DMS 273 (cell line): ENCODE measurements around the gene CDRT4.
A peak's percentile ranks its signal among the peaks of the same experiment; 100 is the strongest.

Source experiments
- DNase-seq: peaks from one replicate; lab custom pipeline; 2025; ENCODE audit not compliant: unreplicated experiment; lab: John Stamatoyannopoulos, UW

Gene CDRT4

DNA sequence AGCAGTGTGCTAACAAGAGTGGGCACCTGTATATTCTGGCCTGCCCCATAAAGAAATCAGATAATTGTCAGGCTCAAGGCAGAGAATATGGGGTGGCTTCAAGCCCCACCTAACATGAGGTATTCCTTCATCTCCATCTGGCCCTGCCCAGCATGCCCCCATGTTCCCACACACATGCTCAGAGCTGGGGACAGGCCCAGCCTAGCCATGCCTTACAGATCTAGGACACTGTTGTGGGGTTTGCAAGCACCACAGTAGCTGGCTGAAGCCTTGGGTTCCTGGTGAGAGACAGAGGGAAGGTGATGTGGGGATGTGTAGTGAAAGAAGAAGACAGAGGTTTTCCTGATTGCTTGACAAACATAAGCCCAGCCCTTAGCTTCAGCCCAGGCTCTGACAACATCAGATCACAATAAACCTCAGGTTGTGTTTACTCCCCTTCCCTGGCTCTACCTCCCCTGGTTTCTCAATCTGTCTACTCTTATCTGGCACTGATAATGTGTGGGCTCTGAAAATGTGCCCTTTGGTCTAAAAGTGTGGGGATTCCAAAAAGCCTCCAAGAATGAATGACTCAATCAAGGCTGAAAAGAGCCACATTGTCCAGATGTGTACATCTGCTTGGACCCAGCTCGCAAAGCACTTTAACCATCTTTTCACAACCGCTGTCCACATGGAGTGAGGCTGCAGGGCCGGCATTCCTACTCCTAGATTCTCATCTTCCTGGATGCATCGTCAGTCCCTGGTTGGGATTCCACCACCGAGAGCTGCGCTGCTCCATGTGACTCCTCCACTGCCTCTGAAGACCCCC is 34.4 kb downstream of the CDRT4 start:
- DNase-seq, result no peak

- no peak for DNase-seq
Observed at GRCh38 chr17:15431766-15432165, 35.7 kb downstream of the CDRT4 start.

DNA sequence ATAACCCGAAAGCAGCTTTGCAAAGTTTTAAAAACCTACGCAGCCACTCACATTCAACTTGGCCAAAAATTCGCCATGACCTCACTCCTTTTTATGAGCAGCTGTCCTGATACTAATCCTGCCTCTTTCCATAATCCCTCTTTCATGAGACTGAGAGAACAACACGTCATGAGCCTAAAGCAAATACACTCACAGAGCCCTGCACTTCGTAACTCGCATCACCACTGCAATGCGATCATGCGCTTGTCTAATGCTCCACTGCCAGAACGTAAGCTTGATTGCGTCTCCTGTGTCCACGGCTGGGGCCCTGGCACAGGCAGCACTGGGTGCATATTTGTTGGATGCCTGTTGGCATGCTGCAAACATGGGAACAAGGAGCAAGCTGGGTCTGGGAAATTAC is 36.2 kb downstream of the CDRT4 start:
- DNase-seq, result no peak

- DNase-seq, result no peak
Observed at GRCh38 chr17:15424521-15424920, 42.9 kb downstream of the CDRT4 start.

DNA sequence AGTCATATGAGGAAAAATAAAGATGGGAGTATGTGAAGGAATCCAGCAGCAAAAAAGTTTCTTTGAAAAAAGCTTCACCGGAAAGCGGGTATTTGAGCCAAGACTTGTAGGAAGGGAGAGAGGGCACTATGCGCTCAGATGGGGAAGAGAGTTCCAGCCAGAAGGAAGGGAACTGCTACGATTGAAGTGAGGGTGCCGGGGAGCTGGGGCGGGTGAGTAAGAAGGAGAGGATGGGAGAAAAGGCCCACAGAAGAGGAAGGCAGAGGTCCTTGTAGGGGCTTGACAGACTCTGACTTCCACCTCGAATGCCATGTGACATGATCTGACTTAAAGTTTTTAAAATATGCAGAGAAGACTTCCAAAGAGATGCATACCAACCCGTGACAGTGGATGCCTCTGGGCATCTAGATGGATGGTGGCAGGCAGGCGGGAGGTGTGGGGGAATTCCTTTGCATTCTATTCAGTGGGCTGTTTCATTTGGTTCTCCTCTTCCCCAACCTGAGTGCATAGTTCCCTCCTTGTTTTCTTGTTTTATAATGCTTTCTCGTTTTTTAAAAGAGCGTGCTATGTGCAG is 44.9 kb downstream of the CDRT4 start:
- no peak for DNase-seq

DNA sequence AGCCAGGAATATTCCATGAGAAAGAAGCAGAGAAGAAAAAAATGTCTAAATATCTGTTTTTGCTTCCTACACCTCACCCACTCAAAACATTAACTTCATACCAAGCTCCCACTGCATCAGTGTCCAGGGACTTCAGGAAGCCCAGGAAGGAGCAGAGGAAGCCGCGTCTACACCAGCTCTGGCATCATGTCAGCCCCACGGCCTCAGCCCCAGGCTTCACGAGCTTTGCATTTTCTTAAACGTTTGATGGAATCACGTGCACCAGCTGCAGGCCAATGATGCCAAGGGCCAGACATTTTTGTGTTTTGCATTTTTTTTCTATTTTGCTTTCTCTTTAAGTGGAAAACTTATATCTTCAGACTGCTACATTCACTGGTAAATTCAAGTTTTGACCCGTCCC is 48.6 kb downstream of the CDRT4 start:
- no peak for DNase-seq

DNA sequence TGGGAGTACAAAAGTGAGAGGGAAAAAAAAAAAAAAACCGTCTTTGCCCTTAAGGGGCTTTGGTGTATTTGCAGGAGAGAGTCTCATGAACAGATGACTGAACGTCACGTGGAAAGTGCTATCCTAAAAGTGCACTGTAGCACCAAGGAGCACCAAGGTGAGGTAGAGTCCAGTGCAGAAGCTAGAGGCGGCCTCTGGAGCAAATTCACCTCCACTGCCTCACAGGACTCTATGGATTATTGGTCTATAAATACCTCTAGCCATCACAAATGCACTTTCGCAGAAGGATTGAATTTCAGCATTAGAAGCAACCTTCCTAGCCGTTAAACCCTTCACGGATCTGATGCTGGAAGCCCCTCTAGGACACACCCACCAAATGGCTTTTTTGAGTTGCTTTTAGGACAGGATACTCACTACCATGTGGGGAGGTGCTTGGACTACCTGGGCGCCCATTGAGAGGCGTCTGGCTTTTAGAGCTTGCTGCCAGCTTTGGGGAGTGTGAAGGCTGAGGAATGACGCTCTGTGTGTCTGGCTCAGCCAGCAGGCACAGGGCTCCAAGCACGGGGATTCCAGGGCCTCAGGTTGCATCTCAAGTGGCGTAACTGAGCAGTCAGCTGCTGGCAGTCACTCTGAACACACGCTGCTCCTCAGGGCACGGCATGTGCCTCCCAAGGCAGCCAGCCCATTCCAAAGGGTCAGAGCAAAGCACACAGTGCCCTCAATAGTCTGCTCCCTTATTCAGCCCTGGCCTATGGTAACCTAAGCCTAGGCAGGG is 52.7 kb downstream of the CDRT4 start:
- DNase-seq, result no peak

DNA sequence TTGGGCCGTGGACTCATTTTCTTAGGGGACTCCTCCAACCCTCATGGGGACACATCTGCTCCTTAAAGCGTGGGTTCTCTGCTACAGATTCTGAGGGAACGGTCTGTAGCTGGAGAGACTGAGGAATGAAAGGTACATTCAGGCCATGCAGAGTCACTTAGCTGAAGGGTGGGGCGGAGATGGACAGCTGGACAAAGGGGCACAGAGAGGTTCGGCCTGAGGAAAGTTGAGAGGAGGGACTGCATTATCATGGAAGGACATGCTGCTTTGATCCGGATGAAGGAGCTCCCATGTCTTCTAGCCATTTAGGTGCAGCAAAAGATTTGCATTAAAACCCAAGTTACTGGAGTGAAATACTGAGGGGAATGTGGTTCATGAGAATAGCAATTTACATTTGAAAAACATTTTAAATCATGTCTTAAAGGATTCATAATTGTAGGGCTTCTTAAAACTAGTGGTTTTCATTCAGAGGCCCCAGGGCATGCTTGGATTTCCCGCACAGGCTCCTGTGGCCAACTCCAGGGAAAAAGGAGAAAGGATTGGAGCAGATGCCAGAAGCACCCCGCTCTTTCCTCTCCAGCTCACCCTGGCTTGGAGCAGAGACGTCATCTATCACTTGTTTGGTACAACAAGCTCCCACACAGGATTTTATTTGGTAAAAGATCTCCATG is 54.2 kb downstream of the CDRT4 start:
- no peak for DNase-seq

GRCh38 chr17:15412606-15413005 is 54.8 kb downstream of the CDRT4 start:
- no peak for DNase-seq

DNA sequence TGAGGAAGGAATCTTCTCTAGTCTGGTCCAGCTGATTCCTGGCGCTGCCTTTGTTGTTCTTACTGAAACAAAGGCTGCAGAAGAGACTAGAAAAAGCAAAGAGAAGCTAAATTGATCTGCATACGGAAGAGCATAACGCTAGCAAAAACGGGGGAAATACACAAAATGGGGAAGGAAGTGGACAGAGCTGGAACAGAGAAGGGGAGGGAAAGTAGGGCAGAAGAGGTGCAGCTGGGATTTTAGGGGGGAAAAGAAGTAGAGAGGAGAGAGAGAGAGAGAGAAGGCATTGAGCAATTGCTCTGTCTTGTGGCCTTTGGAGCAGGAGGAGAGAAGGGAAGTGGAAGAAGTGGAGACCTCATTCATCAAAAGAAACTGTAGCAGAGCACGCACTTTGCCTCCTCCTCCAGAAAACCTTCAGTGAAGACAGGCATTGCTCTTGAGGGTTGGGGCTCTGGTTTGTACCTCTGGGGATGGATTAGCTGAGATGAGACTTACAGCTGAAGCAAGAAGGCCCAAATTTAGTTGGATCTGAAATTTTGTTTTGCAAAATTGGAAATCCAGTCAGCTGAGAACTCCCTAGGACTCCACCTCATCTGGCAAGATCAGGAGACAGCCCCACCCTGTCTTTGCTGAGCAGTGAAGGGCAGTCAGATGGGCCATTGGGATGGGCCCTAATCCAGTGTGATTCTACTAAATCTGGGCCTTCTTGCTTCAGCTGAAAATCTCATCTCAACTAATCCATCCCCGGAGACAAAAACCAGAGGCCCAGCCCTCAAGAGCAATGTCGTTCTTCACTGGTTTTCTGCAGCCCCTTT is 55.8 kb downstream of the CDRT4 start:
- no peak for DNase-seq

DNA sequence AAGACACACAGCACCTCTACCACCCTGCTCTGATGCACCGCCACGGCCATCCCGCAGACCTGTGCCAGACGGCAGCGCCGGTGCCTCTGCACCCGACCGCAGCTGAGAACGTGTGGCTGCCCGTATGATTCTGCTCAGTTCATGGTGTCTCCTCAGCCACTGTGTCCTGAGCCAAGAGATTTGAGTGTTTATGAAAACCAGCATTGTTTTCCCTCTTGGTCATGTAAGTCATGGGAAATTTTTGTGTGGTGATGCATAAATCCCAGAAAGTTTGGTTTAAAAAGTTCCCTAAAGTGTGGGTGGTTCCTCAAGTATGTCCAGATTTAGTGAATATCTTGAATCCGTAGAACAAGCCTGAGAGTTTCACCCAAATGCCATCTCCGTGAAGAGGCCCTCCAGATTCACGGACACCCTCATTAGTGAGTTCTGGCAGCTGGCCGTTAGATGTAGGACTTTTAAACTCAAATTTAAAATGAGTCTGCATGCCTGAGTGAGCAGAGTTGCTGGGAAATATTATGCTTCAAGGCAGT is 57.6 kb downstream of the CDRT4 start:
- no peak for DNase-seq

DNA sequence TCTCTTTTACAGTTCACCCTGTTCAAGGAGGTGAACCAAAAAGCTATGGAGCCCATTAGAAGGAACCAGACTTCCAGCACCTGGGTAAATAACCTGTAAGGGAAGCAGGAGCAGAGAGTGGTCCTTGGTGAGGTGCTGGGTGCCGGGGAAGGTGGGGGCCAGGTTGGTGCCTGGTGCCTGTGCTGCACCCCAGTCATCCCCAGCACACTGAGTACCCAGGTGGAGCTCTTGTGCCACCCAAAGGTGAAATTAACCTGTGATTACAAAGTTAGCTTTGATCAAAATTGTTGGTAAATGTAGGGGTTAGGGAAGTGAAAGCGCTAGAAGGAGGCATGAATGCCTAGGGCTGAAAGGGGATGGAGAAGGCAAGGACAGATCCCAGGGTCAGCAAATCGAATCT is 58.6 kb downstream of the CDRT4 start:
- DNase-seq, result no peak

- DNase-seq, result no peak
Observed at GRCh38 chr17:15406081-15406480, 61.3 kb downstream of the CDRT4 start.

GRCh38 chr17:15405058-15405415 is 62.4 kb downstream of the CDRT4 start:
- no peak for DNase-seq

DNA sequence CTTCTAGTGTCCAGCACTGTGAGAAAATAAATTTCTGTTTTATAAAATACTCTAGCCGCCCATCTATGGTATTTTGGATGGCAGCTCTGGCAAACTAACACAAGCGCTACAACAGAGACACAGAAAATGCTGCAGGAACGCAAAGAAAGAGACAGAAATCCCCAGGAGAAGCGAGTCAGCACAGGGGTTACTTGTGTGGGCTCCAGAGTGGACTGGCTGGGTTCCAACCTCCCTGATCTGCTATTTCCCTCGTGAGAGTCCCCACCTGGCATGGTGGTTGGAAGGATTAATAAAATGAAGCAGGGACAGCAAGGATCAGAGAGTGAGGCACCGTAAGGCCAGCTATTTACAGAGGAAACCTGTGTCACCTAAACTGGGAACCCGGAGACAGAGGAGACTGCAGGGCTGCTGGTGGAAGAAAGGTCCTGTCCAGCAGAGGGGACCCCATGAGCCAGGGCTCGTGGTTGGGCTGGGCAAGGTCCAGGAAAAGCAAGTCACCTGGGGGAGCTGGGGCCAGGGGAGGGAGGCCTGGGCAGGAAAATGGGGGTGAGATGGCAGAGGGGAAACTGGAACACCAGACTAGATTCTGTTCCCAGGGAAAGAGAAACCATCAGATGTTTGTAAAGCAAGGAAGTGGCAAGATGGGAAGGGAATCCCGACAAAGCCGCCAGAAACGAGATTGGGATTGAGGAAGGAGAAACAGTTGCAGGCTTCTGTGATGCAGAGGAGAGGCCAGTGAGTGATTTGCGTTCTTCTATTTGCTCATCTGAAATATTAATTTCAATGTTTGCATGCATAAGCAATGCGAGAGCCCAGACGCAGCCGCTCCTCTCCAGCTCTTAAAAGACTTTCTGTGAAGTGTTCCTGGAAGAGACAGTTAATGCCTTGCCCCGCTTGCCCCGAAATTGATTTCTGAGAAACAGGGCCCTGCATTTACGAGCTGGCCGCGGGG is 63.0 kb downstream of the CDRT4 start:
- DNase-seq, result no peak

DNA sequence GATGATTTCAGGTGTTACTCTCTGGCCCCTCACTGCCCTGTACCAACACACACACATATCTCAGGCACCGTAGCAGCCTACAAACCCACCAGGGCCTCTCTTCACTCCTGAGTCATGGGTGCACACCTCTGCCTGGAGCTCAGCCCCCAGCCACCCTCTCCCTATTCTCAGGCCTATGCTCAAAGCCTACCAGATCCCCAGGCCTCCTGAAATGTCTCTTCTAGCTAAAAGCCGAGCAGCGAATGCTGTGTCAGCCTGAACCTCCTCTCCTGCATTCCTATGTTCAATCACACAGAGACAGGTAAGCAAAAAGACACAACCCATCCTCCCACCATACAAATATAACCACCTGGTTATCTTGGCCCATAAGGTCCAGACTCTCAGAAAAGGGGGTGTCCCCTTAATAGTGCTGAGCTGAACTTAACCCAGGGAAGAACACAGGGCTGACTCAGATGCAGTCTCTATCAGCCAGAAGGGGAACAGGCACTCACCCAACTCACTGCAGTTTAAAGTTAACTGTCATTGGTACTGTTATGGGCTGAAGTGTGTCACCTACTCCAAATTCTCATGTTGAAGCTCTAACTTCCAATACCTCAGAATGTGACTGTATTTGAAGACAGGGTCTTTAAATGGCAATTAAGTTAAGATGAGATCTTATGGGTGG is 64.0 kb downstream of the CDRT4 start:
- no peak for DNase-seq

DNA sequence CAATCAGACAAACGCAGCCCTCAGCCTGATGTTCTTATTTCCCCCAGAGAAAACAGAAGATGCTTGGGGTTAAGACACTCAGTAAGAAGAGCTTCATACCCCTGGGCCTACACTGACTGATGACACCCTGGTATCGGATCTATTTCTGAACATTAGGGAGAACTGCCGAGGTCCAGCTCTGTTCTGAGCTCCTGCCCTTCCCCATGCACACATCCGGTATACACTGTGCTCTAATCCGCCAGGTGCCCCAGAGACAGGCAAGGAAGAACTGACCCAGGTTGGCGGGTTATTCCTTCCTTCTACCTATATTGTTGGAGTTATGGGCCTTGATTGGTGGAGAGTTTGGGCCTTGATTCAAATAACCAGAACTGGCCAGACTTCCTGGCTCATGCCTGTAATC is 68.0 kb downstream of the CDRT4 start:
- DNase-seq, result no peak

GRCh38 chr17:15398736-15399331 is 68.6 kb downstream of the CDRT4 start:
- DNase-seq, result no peak

GRCh38 chr17:15398291-15398690 is 69.1 kb downstream of the CDRT4 start:
- peak; percentile 15 for DNase-seq
